ENCODE results near the gene ASPSCR1. TPM values are rescaled to one million over a fixed set of nuclear protein-coding genes. Genes with fewer than 3 reads are reported as not detected.

ASPSCR1 gene
- total RNA-seq, 4 donors from 2014 or later = 21.0 to 61.7 (median 41.3) TPM

- DNase-seq = peak; percentile 91
- Histone ChIP-seq H3K9me3 (no peaks in the 10 kb centered on the region), H3K27me3 (no peaks in the 10 kb centered on the region), H3K4me1 (peaks cover 7 to 19% (median 16%) of the 10 kb centered on the region in 4 donors), H3K36me3 (no peaks in the 10 kb centered on the region), H3K4me3 (peak overlapping the region in 2 of 4 donors; percentile 5 to 26), H3K27ac (peak overlapping the region; percentile 58 to 79 (median 71))
- intact Hi-C loops (cut with DNase I; ENCODE audit: low total_unique reads) = no loop called here
- 31% methylated on average over 27 of the region's 31 CpGs; no CpG with 5 or more reads in 1 of the 2 donors for WGBS, 2 donors (ENCODE audit: low coverage in 1 of 2)
- peak in 2 of 3 donors; percentile 3 to 33 for TF ChIP-seq POLR2AphosphoS5 (IDR thresholded peaks at IDR 0.05)
- no peak for TF ChIP-seq EP300 (IDR thresholded peaks at IDR 0.05; ENCODE audit: low read depth)
- in situ Hi-C loops (cut with MboI; ENCODE audit: low pct_ligation_motif_present in 1 of 4, low pct_unique_long_range_greater_than_20kb in 1 of 4, low sequenced_read_pairs in 3 of 4) = no loop called here
Observed at GRCh38 chr17:81991684-81992305, 14.4 kb downstream of the ASPSCR1 start.

DNA sequence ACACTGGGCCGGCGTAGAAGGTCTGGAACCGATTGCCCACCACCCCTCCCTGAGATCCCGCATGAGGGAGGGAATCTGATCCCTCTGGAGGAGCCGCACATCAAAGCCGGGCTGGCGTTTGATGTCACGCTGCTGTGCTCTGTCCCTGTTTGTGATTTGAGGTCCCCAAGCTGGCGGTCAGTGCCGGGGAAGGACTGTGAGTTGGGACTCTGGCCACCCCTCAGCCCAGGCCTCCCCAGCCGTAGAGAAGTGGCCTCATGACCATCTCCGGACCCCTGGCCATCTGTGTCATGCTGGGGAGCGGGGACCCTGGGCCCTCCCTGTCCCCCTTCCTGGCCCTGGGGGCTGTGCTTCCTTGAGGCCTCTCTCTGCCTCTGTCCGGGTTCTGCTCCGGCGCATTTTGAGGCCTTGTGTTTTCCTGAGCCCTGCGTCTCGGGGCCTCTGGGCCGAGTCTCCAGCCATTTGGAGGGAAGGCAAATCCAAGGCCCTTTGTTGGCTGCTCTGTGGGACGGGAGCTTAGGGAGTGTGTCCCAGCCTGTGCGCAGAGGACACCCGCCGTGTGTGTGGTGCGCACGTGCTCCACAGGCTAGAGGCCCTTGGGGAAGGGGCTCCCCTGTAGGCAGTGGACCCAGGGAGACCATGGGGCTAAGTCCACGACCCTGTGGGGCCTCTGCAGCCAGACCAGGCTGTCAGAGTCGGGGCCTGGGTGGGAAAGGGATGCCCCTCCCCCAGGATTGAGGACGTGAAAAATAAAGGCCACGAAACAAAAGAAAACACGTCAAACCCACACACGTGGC lies 15.1 kb downstream of the ASPSCR1 start:
- WGBS, 2 donors (ENCODE audit: low coverage in 1 of 2) = 82% methylated on average over 28 of the region's 31 CpGs; no CpG with 5 or more reads in 1 of the 2 donors
- H3K4me1 ChIP-seq = peaks cover 7 to 19% (median 16%) of the 10 kb centered on the region in 4 donors

DNA sequence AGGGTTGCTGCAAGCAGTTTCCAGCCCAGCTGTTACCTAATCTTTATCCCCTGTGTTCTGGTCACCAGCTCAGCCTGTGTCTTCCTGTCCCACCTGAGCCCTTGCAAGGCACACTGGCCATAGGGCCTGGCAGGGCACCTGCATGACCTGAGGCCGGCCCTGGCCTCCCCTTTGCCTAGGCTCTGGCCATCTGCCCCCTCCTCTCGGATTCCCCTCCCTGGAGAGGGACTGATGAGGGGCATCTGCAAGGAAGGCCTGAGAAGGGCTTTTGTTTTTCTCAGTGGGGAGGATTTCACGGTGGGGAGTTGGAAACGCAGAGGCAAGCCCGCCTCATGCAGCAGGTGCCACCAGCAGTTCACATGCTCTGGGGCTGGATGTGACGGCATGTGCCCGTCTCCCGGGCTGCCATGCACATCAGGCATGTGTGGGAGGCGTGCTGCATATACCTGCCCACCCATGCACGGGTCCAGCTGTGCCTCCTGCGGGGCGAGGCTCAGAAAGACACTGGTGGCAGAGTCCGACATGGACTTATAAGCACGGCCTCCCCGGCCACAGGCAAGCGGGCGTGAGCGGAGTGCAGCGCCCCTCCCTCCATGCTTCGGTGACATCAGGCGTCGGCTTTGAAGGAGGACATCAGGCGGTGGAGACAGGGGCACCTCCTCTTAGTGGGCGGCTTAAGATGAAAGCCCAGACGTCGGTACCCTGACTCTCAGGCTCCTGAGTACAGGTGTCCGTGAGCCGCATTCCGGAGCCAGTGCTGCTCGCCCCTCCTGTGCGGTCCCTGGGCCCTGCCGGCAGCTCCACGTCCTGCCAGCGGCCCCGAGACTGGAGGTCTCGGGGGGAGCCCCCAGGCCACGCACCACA lies 16.5 kb downstream of the ASPSCR1 start:
- Histone ChIP-seq H3K4me3 (no peak overlapping the region), H3K36me3 (no peaks in the 10 kb centered on the region), H3K27me3 (no peaks in the 10 kb centered on the region), H3K9me3 (no peaks in the 10 kb centered on the region), H3K4me1 (peaks cover 7 to 19% (median 16%) of the 10 kb centered on the region in 4 donors), H3K27ac (no peak overlapping the region)
- TF ChIP-seq POLR2A (IDR thresholded peaks at IDR 0.05) (no peak), POLR2AphosphoS5 (IDR thresholded peaks at IDR 0.05) (no peak), EP300 (IDR thresholded peaks at IDR 0.05; ENCODE audit: low read depth) (no peak), CTCF (IDR thresholded peaks at IDR 0.05) (no peak)
- no peak for DNase-seq
- intact Hi-C loops (cut with DNase I; ENCODE audit: low total_unique reads) (no loop called here), in situ Hi-C loops (cut with MboI; ENCODE audit: low pct_ligation_motif_present in 1 of 4, low pct_unique_long_range_greater_than_20kb in 1 of 4, low sequenced_read_pairs in 3 of 4) (no loop called here)
- WGBS, 2 donors (ENCODE audit: low coverage in 1 of 2) = 94% methylated on average over 37 of the region's 37 CpGs; no CpG with 5 or more reads in 1 of the 2 donors

More for the DNA sequence above, 15.1 kb downstream of the ASPSCR1 start:
- intact Hi-C loops (cut with DNase I; ENCODE audit: low total_unique reads) = no loop called here
- in situ Hi-C loops (cut with MboI; ENCODE audit: low pct_ligation_motif_present in 1 of 4, low pct_unique_long_range_greater_than_20kb in 1 of 4, low sequenced_read_pairs in 3 of 4) = no loop called here
- TF ChIP-seq POLR2AphosphoS5 (IDR thresholded peaks at IDR 0.05) (no peak), POLR2A (IDR thresholded peaks at IDR 0.05) (no peak), EP300 (IDR thresholded peaks at IDR 0.05; ENCODE audit: low read depth) (no peak), CTCF (IDR thresholded peaks at IDR 0.05) (no peak)
- H3K4me3 ChIP-seq = peak overlapping the region in 1 of 4 donors; percentile 26
- H3K27me3 ChIP-seq = no peaks in the 10 kb centered on the region
- no peak for DNase-seq
- no peaks in the 10 kb centered on the region for H3K9me3 ChIP-seq
- no peaks in the 10 kb centered on the region for H3K36me3 ChIP-seq
- H3K27ac ChIP-seq = peak overlapping the region; percentile 58 to 79 (median 71)

- H3K4me1 ChIP-seq = peaks cover 7 to 19% (median 16%) of the 10 kb centered on the region in 4 donors
- H3K27ac ChIP-seq = no peak overlapping the region
- H3K9me3 ChIP-seq = no peaks in the 10 kb centered on the region
- intact Hi-C loops (cut with DNase I; ENCODE audit: low total_unique reads) = no loop called here
- no peak for DNase-seq
- no peak for TF ChIP-seq POLR2A (IDR thresholded peaks at IDR 0.05)
- TF ChIP-seq POLR2AphosphoS5 (IDR thresholded peaks at IDR 0.05) = no peak
- TF ChIP-seq CTCF (IDR thresholded peaks at IDR 0.05) = no peak
- no peak for TF ChIP-seq EP300 (IDR thresholded peaks at IDR 0.05; ENCODE audit: low read depth)
- 90 to 93% methylated on average over 10 to 39 of the region's 39 CpGs for WGBS, 2 donors (ENCODE audit: low coverage in 1 of 2)
- no peak overlapping the region for H3K4me3 ChIP-seq
- in situ Hi-C loops (cut with MboI; ENCODE audit: low pct_ligation_motif_present in 1 of 4, low pct_unique_long_range_greater_than_20kb in 1 of 4, low sequenced_read_pairs in 3 of 4) = no loop called here
- H3K36me3 ChIP-seq = no peaks in the 10 kb centered on the region
- no peaks in the 10 kb centered on the region for H3K27me3 ChIP-seq
Observed at GRCh38 chr17:81994593-81995462, 17.4 kb downstream of the ASPSCR1 start.

All from transverse colon (tissue), 4 donors.